ENCODE data around the gene FAM50A. TPM values are rescaled to one million over a fixed set of nuclear protein-coding genes. Genes with fewer than 3 reads are reported as not detected.

FAM50A gene
- total and polyA plus RNA-seq, 2 donors (not counting 1 experiment from before 2014, with no cell fraction given) = 44.5 to 79.8 TPM

GRCh38 chrX:154476821-154477220 is 32.9 kb downstream of the FAM50A start:
- Histone ChIP-seq H3K27ac (ENCODE audit: low read length in 2 of 2) (no peak overlapping the region), H3K4me1 (ENCODE audit: control insufficient read depth in 2 of 2, insufficient read depth in 2 of 2, low read length in 2 of 2) (peaks cover 5 to 16% of the 10 kb centered on the region in 2 donors), H2AFZ (ENCODE audit: insufficient read depth, low read depth, low read length, poor library complexity, severe bottlenecking) (no peak overlapping the region), H4K20me1 (ENCODE audit: control insufficient read depth, insufficient read depth, low read length, poor library complexity, severe bottlenecking) (no peaks in the 10 kb centered on the region), H3K27me3 (replicated peaks in 1 of 4; ENCODE audit: control extremely low read depth in 1 of 4, control insufficient read depth in 3 of 4, insufficient read depth in 4 of 4, low read length in 3 of 4) (no peaks in the 10 kb centered on the region), H3K9ac (ENCODE audit: low read length) (no peak overlapping the region), H3K9me3 (ENCODE audit: control extremely low read depth in 1 of 3, control insufficient read depth in 2 of 3, insufficient read depth in 1 of 3, low read length in 2 of 3) (no peaks in the 10 kb centered on the region), H3K4me3 (ENCODE audit: control extremely low read depth in 1 of 5, extremely low read depth in 1 of 5, insufficient read depth in 1 of 5, low read depth in 2 of 5, low read length in 4 of 5) (no peak overlapping the region), H3K79me2 (ENCODE audit: control insufficient read depth, insufficient read depth, low read length) (no peaks in the 10 kb centered on the region), H3K36me3 (replicated peaks in 1 of 2; ENCODE audit: control extremely low read depth in 1 of 2, control insufficient read depth in 1 of 2, extremely low read depth in 1 of 2, insufficient read depth in 2 of 2, low read length in 1 of 2) (peaks cover 0 to under 1% of the 10 kb centered on the region in 2 experiments), H3K4me2 (replicated peaks; ENCODE audit: low read depth, low read length, poor library complexity, severe bottlenecking) (no peak overlapping the region)
- intact Hi-C loops (cut with micrococcal nuclease) = loop anchor here (5.0 kb wide), 1 partner anchor 35 kb away; the partner anchor contains the start of gene FAM50A
- CTCF ChIA-PET = interaction anchor here (1.0 to 1.2 kb wide), 2 partner anchors 18 to 78 kb away, joined by 3 read pairs; partner anchors contain the start of gene RPL10
- Mint-ChIP-seq H3K4me3 (no peak overlapping the region), H3K4me1 (peaks cover 11% of the 10 kb centered on the region), H3K9me3 (ENCODE audit: insufficient read depth) (no peaks in the 10 kb centered on the region), H3K27ac (no peak overlapping the region), H3K27me3 (no peaks in the 10 kb centered on the region)
- DNase-seq (no peak), ATAC-seq (ENCODE audit: low read depth) (no peak)
- POLR2A ChIA-PET = interaction anchor here (0.6 to 1.2 kb wide), 2 partner anchors 18 to 53 kb away, joined by 3 read pairs; no protein-coding TSS in a partner anchor
- TF ChIP-seq EZH2 (IDR thresholded peaks at IDR 0.05; ENCODE audit: borderline replicate concordance, insufficient read depth, low read depth, low read length, poor library complexity, severe bottlenecking) = no peak
- TF ChIP-seq CTCF (IDR thresholded peaks at IDR 0.05) = no peak
- WGBS (ENCODE audit: insufficient coverage) = 96% methylated on average over 4 of the region's 8 CpGs

- Histone ChIP-seq H3K27ac (ENCODE audit: low read length in 2 of 2) (peak overlapping the region; percentile 41 to 75), H3K9me3 (ENCODE audit: control extremely low read depth in 1 of 3, control insufficient read depth in 2 of 3, insufficient read depth in 1 of 3, low read length in 2 of 3) (no peaks in the 10 kb centered on the region), H4K20me1 (ENCODE audit: control insufficient read depth, insufficient read depth, low read length, poor library complexity, severe bottlenecking) (no peaks in the 10 kb centered on the region), H3K4me1 (ENCODE audit: control insufficient read depth in 2 of 2, insufficient read depth in 2 of 2, low read length in 2 of 2) (peaks cover 5 to 16% of the 10 kb centered on the region in 2 donors), H2AFZ (ENCODE audit: insufficient read depth, low read depth, low read length, poor library complexity, severe bottlenecking) (peak overlapping the region; percentile 65), H3K4me2 (replicated peaks; ENCODE audit: low read depth, low read length, poor library complexity, severe bottlenecking) (peak overlapping the region; percentile 75), H3K36me3 (replicated peaks in 1 of 2; ENCODE audit: control extremely low read depth in 1 of 2, control insufficient read depth in 1 of 2, extremely low read depth in 1 of 2, insufficient read depth in 2 of 2, low read length in 1 of 2) (no peaks in the 10 kb centered on the region), H3K79me2 (ENCODE audit: control insufficient read depth, insufficient read depth, low read length) (no peaks in the 10 kb centered on the region), H3K27me3 (replicated peaks in 1 of 4; ENCODE audit: control extremely low read depth in 1 of 4, control insufficient read depth in 3 of 4, insufficient read depth in 4 of 4, low read length in 3 of 4) (no peaks in the 10 kb centered on the region), H3K9ac (ENCODE audit: low read length) (peak overlapping the region; percentile 49), H3K4me3 (ENCODE audit: control extremely low read depth in 1 of 5, extremely low read depth in 1 of 5, insufficient read depth in 1 of 5, low read depth in 2 of 5, low read length in 4 of 5) (peak overlapping the region in 4 of 5 experiments; percentile 51 to 59 (median 54))
- POLR2A ChIA-PET = interaction anchor here (1.1 to 1.8 kb wide), 2 partner anchors 11 to 19 kb away, joined by 5 to 6 read pairs; partner anchors contain the start of gene PLXNA3
- H3K9me3 Mint-ChIP-seq (ENCODE audit: insufficient read depth) = no peaks in the 10 kb centered on the region
- no peaks in the 10 kb centered on the region for H3K27me3 Mint-ChIP-seq
- ATAC-seq (ENCODE audit: low read depth) (no peak), DNase-seq (no peak)
- H3K27ac Mint-ChIP-seq = peak overlapping the region; percentile 94
- H3K4me3 Mint-ChIP-seq = peak overlapping the region; percentile 88
- intact Hi-C loops (cut with micrococcal nuclease) = loop anchor here (5.0 kb wide), 1 partner anchor 36 kb away; the partner anchor contains the start of gene FAM50A
- WGBS (ENCODE audit: insufficient coverage) = 50% methylated on average over 7 of the region's 24 CpGs
- TF ChIP-seq CTCF (IDR thresholded peaks at IDR 0.05) (no peak), EZH2 (IDR thresholded peaks at IDR 0.05; ENCODE audit: borderline replicate concordance, insufficient read depth, low read depth, low read length, poor library complexity, severe bottlenecking) (no peak)
- CTCF ChIA-PET = interaction anchor here (1.0 to 1.9 kb wide), 2 partner anchors 49 to 79 kb away, joined by 3 to 5 read pairs; partner anchors contain the start of gene RPL10
- peaks cover 17% of the 10 kb centered on the region for H3K4me1 Mint-ChIP-seq
Measured at GRCh38 chrX:154477891-154478477, 34.0 kb downstream of the FAM50A start.

Data from B cell (primary cell).